ENCODE results near the gene FLT3LG. TPM values are rescaled to one million over a fixed set of nuclear protein-coding genes. Genes with fewer than 3 reads are reported as not detected.

FLT3LG gene
- total and polyA plus RNA-seq, 2 of the 8 experiments (the other 6 are each of a cell fraction or from before 2014, with no cell fraction given), result 1.6 to 3.2 TPM

- TF ChIP-seq GTF2F1 (IDR thresholded peaks at IDR 0.05; ENCODE audit: borderline replicate concordance, low read depth, low read length), result no peak
- TF ChIP-seq ATF2 (IDR thresholded peaks at IDR 0.05; ENCODE audit: low read length), result no peak
- TF ChIP-seq USF2 (IDR thresholded peaks at IDR 0.05; ENCODE audit: low read length), result no peak
- TF ChIP-seq TAF7 (optimal IDR thresholded peaks at IDR 0.05; ENCODE audit: borderline replicate concordance, low read depth, low read length), result no peak
- TF ChIP-seq CREB1 (IDR thresholded peaks at IDR 0.05), result no peak
- no peak for TF ChIP-seq CHD1 (IDR thresholded peaks at IDR 0.05; ENCODE audit: low read depth, low read length)
- no peak for TF ChIP-seq RNF2 (IDR thresholded peaks at IDR 0.05; ENCODE audit: borderline replicate concordance, low read depth, low read length, missing control alignments, poor library complexity, severe bottlenecking)
- no peak for TF ChIP-seq TBP (IDR thresholded peaks at IDR 0.05; ENCODE audit: low read depth, low read length)
Observed at GRCh38 chr19:49518033-49518432, 44.0 kb downstream of the FLT3LG start (continued).

Data from H1 (cell line).